CD8-positive, alpha-beta memory T cell (primary cell): ENCODE results near the gene RABL3. TPM values are rescaled to one million over a fixed set of nuclear protein-coding genes. Genes with fewer than 3 reads are reported as not detected.
A peak's percentile ranks its signal among the peaks of the same experiment; 100 is the strongest.

Source experiments
- CTCF ChIA-PET: fragments of 350-600 bp; sonication (Branson Sonifier 250); formaldehyde crosslinking; loops from one replicate; lab custom pipeline; 2021; ENCODE audit warnings: antibody characterized with exemption; lab: Charles Lee
- POLR2A ChIA-PET: fragments of 350-600 bp; sonication (Branson Sonifier 250); formaldehyde crosslinking; loops from one replicate; lab custom pipeline; 2021; ENCODE audit warnings: antibody characterized with exemption; lab: Charles Lee
- DNase-seq, 5 donors: peaks; one replicate each; pipeline versions ENCODE4 v3.0.0 to v3.0.0-alpha.2; 2020 to 2022; ENCODE audit warnings: mixed read lengths in 1 of 5
- H3K27ac ChIP-seq: one replicate; pipeline ENCODE4 v1.7.0; 2013; ENCODE audit warnings: low read depth, mild to moderate bottlenecking, low read length, moderate library complexity
- H3K27me3 ChIP-seq: 2 replicates; pipeline ENCODE4 v1.7.0; 2013; ENCODE audit warnings: low read length, mild to moderate bottlenecking; ENCODE audit not compliant: insufficient read depth, poor library complexity, severe bottlenecking
- H3K36me3 ChIP-seq: 2 replicates; pipeline ENCODE4 v1.7.0; 2013; ENCODE audit warnings: mild to moderate bottlenecking, low read length, moderate library complexity; ENCODE audit not compliant: insufficient read depth
- H3K4me1 ChIP-seq: 2 replicates; pipeline ENCODE4 v1.7.0; 2013; ENCODE audit warnings: mild to moderate bottlenecking, low read length, moderate library complexity; ENCODE audit not compliant: insufficient read depth
- H3K4me3 ChIP-seq: 2 replicates; pipeline ENCODE4 v1.7.0; 2013; ENCODE audit warnings: mild to moderate bottlenecking, low read length
- H3K9me3 ChIP-seq: 2 replicates; pipeline ENCODE4 v1.7.0; 2013; ENCODE audit warnings: mild to moderate bottlenecking, low read length
- H3K27ac Mint-ChIP-seq, 8 donors: one replicate each; pipeline ENCODE4 v1.8.0; 2020 to 2021; ENCODE audit warnings: mixed read lengths in 8 of 8, mild to moderate bottlenecking in 6 of 8, inconsistent platforms in 3 of 8, moderate library complexity in 3 of 8
- H3K27me3 Mint-ChIP-seq, 2 donors: one replicate each; pipeline ENCODE4 v1.8.0; 2020 to 2021; ENCODE audit warnings: mixed read lengths in 2 of 2, mild to moderate bottlenecking in 1 of 2, moderate library complexity in 1 of 2
- H3K36me3 Mint-ChIP-seq, 3 donors: one replicate each; pipeline ENCODE4 v1.8.0; 2020 to 2021; ENCODE audit warnings: mixed read lengths in 3 of 3, inconsistent platforms in 1 of 3, mild to moderate bottlenecking in 1 of 3
- H3K4me1 Mint-ChIP-seq, 3 donors: one replicate each; pipeline ENCODE4 v1.8.0; 2020 to 2021; ENCODE audit warnings: mixed read lengths in 3 of 3, inconsistent platforms in 1 of 3, mild to moderate bottlenecking in 1 of 3
- H3K4me3 Mint-ChIP-seq, 7 donors: one replicate each; pipeline ENCODE4 v1.8.0; 2020 to 2021; ENCODE audit warnings: mixed read lengths in 7 of 7, mild to moderate bottlenecking in 6 of 7, moderate library complexity in 4 of 7, inconsistent platforms in 2 of 7
- H3K9me3 Mint-ChIP-seq, 5 donors: one replicate each; pipeline ENCODE4 v1.8.0; 2020 to 2022; ENCODE audit warnings: mixed read lengths in 5 of 5, mild to moderate bottlenecking in 3 of 5, moderate library complexity in 2 of 5, inconsistent platforms in 1 of 5
- polyA plus RNA-seq: library from polyadenylated mRNA; unstranded; fragments of 300-500 nt; fragmentation: Illumina TruSeq; gene quantifications from one replicate; pipeline ENCODE4 v1.2.3, GENCODE V29; 2021
- total RNA-seq, 2 experiments: library from RNA; stranded (reverse); gene quantifications; one replicate each; pipeline ENCODE4 v1.2.3, GENCODE V29; 2021

The RABL3 gene
- total and polyA plus RNA-seq, 3 experiments from 2014 or later, result 35.8 to 40.4 (median 39.0) TPM

DNA sequence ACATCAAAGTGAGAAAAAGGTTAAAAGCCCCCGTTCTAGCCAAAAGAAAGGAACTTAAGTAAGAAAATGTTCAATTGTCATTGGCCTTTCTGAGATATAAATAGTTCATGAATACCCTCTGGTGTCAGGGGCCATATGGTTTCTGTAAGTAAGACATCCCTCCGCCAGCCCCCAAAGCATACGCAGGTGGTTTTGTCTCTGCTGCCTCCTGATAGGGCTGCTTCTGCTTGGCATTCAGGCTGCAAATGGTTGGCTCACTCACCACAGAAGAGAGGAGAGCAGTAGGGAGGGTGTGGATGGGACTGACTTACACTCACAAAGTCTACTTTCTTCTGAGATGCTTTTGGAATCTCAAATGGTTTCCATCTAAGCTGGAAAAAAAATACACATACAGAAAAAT, 90.0 kb downstream of the RABL3 start:
- H3K36me3 Mint-ChIP-seq, result peaks cover 0 to 7% (median 0%) of the 10 kb centered on the region in 3 donors
- no peak for DNase-seq
- Histone ChIP-seq H3K4me1 (no peaks in the 10 kb centered on the region), H3K27me3 (no peaks in the 10 kb centered on the region), H3K27ac (no peak overlapping the region), H3K4me3 (no peak overlapping the region), H3K9me3 (no peaks in the 10 kb centered on the region), H3K36me3 (no peaks in the 10 kb centered on the region)
- POLR2A ChIA-PET, result no interaction called here
- no peaks in the 10 kb centered on the region for H3K9me3 Mint-ChIP-seq
- CTCF ChIA-PET, result no interaction called here
- H3K27ac Mint-ChIP-seq, result no peak overlapping the region
- no peaks in the 10 kb centered on the region for H3K27me3 Mint-ChIP-seq
- no peaks in the 10 kb centered on the region for H3K4me1 Mint-ChIP-seq
- no peak overlapping the region for H3K4me3 Mint-ChIP-seq

DNA sequence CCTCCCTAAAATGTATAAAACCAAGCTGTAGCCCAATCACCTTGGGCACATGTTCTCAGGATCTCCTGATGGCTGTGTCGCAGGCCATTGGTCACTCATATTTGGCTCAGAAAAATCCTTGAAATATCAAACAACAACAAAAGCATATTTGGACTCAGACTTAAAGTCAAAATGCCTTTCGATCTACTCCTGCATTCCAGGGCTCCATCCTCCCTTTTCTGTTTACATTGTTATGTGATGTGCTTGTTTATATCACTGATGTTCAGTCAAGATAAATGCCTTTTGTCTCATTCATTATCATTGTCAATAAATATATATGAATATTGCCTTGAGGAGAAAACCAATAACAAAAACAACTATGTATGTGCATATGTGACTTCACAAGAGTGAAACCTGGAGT, 92.0 kb downstream of the RABL3 start:
- Mint-ChIP-seq H3K27me3 (no peaks in the 10 kb centered on the region), H3K4me1 (no peaks in the 10 kb centered on the region), H3K9me3 (no peaks in the 10 kb centered on the region), H3K27ac (no peak overlapping the region), H3K4me3 (no peak overlapping the region), H3K36me3 (peaks cover 0 to 4% (median 0%) of the 10 kb centered on the region in 3 donors)
- Histone ChIP-seq H3K27me3 (no peaks in the 10 kb centered on the region), H3K9me3 (no peaks in the 10 kb centered on the region), H3K36me3 (no peaks in the 10 kb centered on the region), H3K4me3 (no peak overlapping the region), H3K27ac (no peak overlapping the region), H3K4me1 (no peaks in the 10 kb centered on the region)
- DNase-seq, result no peak
- ChIA-PET CTCF (no interaction called here), POLR2A (no interaction called here)

DNA sequence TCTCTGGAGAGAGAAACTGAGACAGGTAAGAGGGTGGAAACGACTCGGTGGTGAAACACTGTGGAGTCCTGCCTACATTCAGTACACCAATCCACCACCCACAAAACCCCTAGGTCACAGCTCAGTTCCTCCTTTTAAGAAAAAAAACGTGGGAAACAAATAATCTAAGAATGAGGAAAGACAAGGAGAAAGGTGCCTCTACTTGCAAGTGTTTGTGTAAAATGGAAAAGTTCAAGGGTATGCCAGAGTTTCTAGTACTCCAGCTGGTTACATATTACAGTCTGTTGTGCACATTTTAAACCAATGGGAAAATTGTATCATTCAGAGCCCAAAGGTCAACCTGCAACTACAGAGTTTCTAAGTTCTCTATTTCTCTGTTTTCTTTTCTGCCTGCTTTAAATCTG, 92.5 kb downstream of the RABL3 start:
- H3K9me3 Mint-ChIP-seq, result no peaks in the 10 kb centered on the region
- DNase-seq, result no peak
- Histone ChIP-seq H3K36me3 (no peaks in the 10 kb centered on the region), H3K9me3 (no peaks in the 10 kb centered on the region), H3K27ac (no peak overlapping the region), H3K27me3 (no peaks in the 10 kb centered on the region), H3K4me1 (no peaks in the 10 kb centered on the region), H3K4me3 (no peak overlapping the region)
- POLR2A ChIA-PET, result no interaction called here
- H3K36me3 Mint-ChIP-seq, result peaks cover 0 to 4% (median 0%) of the 10 kb centered on the region in 3 donors
- H3K27ac Mint-ChIP-seq, result no peak overlapping the region
- H3K4me1 Mint-ChIP-seq, result no peaks in the 10 kb centered on the region
- H3K4me3 Mint-ChIP-seq, result no peak overlapping the region
- no peaks in the 10 kb centered on the region for H3K27me3 Mint-ChIP-seq
- CTCF ChIA-PET, result no interaction called here

DNA sequence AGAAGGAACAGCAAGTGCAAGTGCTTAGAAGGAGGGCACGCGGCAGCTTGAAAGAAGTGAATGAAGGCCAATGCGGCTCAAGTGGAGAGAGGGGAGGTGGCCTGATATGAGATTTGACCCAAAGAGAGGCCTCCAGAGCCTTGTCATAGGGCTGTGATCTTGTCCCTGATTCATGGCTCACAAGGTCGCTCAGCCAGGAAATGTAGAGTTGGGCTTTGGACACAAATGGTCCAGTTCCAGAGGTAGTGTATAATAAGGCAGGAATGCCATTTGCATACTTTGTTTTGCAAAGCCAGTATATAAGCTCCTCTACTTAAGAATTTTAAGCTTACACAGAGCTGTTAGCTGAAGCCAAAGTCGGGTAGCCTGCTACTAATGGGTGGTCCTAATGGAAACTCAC, 94.0 kb downstream of the RABL3 start:
- Mint-ChIP-seq H3K4me3 (no peak overlapping the region), H3K9me3 (no peaks in the 10 kb centered on the region), H3K36me3 (peaks cover 0 to 4% (median 0%) of the 10 kb centered on the region in 3 donors), H3K4me1 (no peaks in the 10 kb centered on the region), H3K27me3 (no peaks in the 10 kb centered on the region), H3K27ac (no peak overlapping the region)
- no peaks in the 10 kb centered on the region for H3K27me3 ChIP-seq
- CTCF ChIA-PET, result interaction anchor here (1.1 kb wide), 1 partner anchor 52 kb away, joined by 4 read pairs; the partner anchor contains the start of gene NDUFB4
- no peak for DNase-seq
- H3K9me3 ChIP-seq, result no peaks in the 10 kb centered on the region
- no peak overlapping the region for H3K4me3 ChIP-seq
- H3K4me1 ChIP-seq, result no peaks in the 10 kb centered on the region
- H3K36me3 ChIP-seq, result no peaks in the 10 kb centered on the region
- POLR2A ChIA-PET, result no interaction called here
- H3K27ac ChIP-seq, result no peak overlapping the region

DNA sequence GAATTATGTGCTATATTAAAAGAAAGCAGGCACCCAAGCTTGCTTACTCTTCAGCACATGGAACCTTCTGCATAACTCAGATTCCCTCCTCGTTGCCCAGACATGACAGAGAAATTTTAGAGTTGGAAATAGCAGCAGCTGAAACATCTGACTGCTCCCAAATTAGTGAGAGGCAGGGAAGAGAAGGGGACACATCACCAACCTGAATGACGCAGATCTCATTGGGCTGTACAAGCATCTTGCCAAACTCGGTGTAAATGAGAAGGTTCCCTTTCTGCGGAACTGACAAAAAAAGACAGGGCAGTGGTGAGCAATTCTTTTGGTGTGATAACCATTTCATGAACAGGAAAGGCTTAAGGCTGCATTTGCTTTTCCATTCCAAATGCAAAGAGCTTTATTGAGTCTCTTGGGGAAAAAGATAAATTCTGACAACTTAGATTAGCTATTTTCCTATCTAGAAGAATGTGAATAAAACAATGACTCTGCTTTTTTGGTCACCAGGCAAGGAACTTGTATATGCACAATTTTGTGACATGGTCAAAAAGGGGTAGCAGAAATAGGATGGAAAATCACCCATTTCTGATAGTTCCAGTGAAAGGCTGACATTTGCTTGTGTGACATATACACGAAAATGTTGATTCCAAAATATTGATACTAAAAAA, 95.4 kb downstream of the RABL3 start:
- Mint-ChIP-seq H3K9me3 (no peaks in the 10 kb centered on the region), H3K4me1 (no peaks in the 10 kb centered on the region), H3K27ac (no peak overlapping the region), H3K4me3 (no peak overlapping the region), H3K27me3 (no peaks in the 10 kb centered on the region), H3K36me3 (peaks cover 0 to 4% (median 0%) of the 10 kb centered on the region in 3 donors)
- ChIA-PET CTCF (no interaction called here), POLR2A (no interaction called here)
- no peak overlapping the region for H3K27ac ChIP-seq
- H3K27me3 ChIP-seq, result no peaks in the 10 kb centered on the region
- H3K36me3 ChIP-seq, result no peaks in the 10 kb centered on the region
- no peaks in the 10 kb centered on the region for H3K9me3 ChIP-seq
- no peaks in the 10 kb centered on the region for H3K4me1 ChIP-seq
- H3K4me3 ChIP-seq, result no peak overlapping the region
- no peak for DNase-seq

DNA sequence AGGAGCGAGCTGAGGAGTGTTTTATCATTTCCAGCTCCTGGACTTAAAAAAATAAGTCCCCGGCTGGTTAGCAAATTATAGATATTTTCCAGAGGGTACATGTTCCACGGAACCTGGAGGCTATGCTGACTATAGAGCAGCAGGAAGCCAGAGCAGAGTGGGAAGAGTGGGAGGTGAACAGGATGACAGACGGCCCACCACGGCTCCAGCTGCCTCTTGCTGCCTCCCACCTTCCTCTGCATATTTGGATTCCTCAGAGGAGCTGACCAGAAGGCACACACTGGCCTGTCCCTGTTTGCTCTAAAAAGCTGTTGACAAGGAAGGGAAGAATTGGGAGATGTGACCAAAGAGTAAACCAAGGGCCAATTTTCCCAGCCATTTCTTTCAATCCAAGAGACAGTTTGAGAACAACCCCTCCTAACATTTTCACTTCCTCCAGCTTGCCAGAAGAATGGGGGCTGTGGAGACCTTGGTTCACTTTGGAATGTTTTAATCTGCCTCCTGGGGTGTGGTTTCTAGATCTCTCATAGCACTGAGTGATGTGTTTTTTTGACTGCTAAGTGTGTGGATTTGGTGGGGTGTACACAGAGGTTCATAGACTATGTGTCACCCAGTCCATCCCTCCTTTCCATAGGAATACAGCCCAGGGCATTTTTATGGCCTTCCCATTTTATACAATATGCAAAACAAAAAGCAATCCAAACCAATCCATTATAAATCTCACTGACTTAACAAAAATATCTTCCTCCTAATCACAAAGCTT, 97.1 kb downstream of the RABL3 start:
- no peak overlapping the region for H3K4me3 Mint-ChIP-seq
- Histone ChIP-seq H3K36me3 (no peaks in the 10 kb centered on the region), H3K4me1 (no peaks in the 10 kb centered on the region), H3K27ac (no peak overlapping the region), H3K4me3 (no peak overlapping the region), H3K9me3 (no peaks in the 10 kb centered on the region), H3K27me3 (no peaks in the 10 kb centered on the region)
- no peaks in the 10 kb centered on the region for H3K27me3 Mint-ChIP-seq
- peaks cover 0 to 4% (median 0%) of the 10 kb centered on the region in 3 donors for H3K36me3 Mint-ChIP-seq
- POLR2A ChIA-PET, result no interaction called here
- CTCF ChIA-PET, result no interaction called here
- no peak for DNase-seq
- H3K27ac Mint-ChIP-seq, result peak overlapping the region in 1 of 8 donors; percentile 64
- no peaks in the 10 kb centered on the region for H3K9me3 Mint-ChIP-seq
- peaks cover 1 to 4% (median 2%) of the 10 kb centered on the region in 3 donors for H3K4me1 Mint-ChIP-seq

DNA sequence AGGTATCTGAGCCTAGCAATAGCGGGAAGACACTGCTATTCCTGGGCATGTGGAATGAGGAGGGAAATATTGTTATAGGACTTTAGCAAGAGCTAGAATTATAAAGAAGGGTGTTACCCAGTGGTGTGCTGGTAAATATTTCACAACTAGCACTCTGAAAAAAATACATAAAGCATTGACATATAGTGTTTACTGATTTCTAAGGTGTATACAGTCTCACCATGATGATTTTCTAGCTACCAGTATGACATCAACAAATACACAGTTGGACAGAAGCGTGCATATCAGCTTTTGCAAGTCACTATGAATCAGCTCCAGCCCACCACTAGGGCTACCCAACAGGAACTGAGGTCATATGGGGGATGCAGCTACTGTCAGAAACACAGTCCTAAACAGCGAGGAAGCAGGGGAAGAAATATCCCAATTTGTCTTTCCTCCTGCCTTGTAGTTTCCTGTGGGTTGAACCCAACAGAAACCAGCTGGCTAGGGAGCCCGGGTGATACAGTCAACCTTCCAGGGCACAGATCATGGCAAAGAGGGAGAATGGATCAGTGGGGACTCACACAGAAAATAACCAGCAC, 99.9 kb downstream of the RABL3 start:
- no peak overlapping the region for H3K4me3 Mint-ChIP-seq
- H3K9me3 ChIP-seq, result no peaks in the 10 kb centered on the region
- no peaks in the 10 kb centered on the region for H3K36me3 ChIP-seq
- peaks cover 6 to 12% (median 9%) of the 10 kb centered on the region in 3 donors for H3K4me1 Mint-ChIP-seq
- no peaks in the 10 kb centered on the region for H3K9me3 Mint-ChIP-seq
- POLR2A ChIA-PET, result no interaction called here
- no peak overlapping the region for H3K27ac Mint-ChIP-seq
- H3K27me3 Mint-ChIP-seq, result peaks cover 0 to 3% of the 10 kb centered on the region in 2 donors
- peaks cover 0 to 2% (median 2%) of the 10 kb centered on the region in 3 donors for H3K36me3 Mint-ChIP-seq
- no peaks in the 10 kb centered on the region for H3K4me1 ChIP-seq
- no peaks in the 10 kb centered on the region for H3K27me3 ChIP-seq
- no peak overlapping the region for H3K4me3 ChIP-seq
- CTCF ChIA-PET, result interaction anchor here (1.0 kb wide), 1 partner anchor 152 kb away, joined by 3 read pairs; no protein-coding TSS in a partner anchor
- no peak for DNase-seq
- H3K27ac ChIP-seq, result peak overlapping the region; percentile 64

DNA sequence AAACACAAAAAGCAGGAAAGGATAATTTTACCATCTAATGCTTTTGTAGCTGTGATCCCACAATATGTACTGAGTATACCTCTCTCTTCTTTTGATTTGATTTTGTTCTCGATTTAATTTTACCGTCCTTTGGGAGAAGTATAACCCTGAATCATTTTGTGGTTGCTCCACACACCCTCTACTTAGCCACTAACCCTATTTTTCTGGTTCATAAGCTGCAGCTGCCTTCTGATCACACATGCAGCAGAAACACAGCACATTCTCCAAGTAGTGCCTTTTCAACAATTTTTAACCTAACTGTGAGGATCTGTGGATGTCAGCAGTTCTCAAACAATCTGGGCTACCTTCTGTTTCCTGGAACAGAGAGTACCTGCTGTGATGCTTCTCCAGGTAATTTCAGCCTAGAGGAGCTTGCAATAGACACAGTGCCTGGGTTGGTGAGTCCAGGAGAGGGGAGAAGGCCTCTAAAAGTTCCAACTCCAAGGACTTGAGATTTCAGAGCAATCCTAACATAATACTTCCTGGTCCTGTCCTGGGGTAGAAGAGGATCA, 100.5 kb downstream of the RABL3 start:
- POLR2A ChIA-PET, result no interaction called here
- Histone ChIP-seq H3K4me3 (no peak overlapping the region), H3K27ac (peak overlapping the region; percentile 64), H3K36me3 (no peaks in the 10 kb centered on the region), H3K9me3 (no peaks in the 10 kb centered on the region), H3K4me1 (no peaks in the 10 kb centered on the region), H3K27me3 (no peaks in the 10 kb centered on the region)
- DNase-seq, result no peak
- no peak overlapping the region for H3K4me3 Mint-ChIP-seq
- H3K27me3 Mint-ChIP-seq, result peaks cover 0 to 3% of the 10 kb centered on the region in 2 donors
- no peak overlapping the region for H3K27ac Mint-ChIP-seq
- H3K36me3 Mint-ChIP-seq, result peaks cover 0 to 2% (median 2%) of the 10 kb centered on the region in 3 donors
- CTCF ChIA-PET, result no interaction called here
- H3K9me3 Mint-ChIP-seq, result no peaks in the 10 kb centered on the region
- peaks cover 6 to 12% (median 9%) of the 10 kb centered on the region in 3 donors for H3K4me1 Mint-ChIP-seq
